Thyroid gland (tissue), 4 donors: ENCODE measurements around the gene CREB5. TPM values are rescaled to one million over a fixed set of nuclear protein-coding genes. Genes with fewer than 3 reads are reported as not detected.

Experiments
- DNase-seq, 2 donors: peaks; one replicate each; pipeline ENCODE4 v3.0.0-alpha.2; 2019
- H3K27ac ChIP-seq, 3 donors: fragments of 200-600 bp; sonication (generic); 1 replicate in 2 of 3; 2 replicates in 1 of 3; pipeline ENCODE4 v1.5.1; 2016 to 2019; ENCODE audit warnings: mild to moderate bottlenecking in 1 of 3, moderate library complexity in 1 of 3
- H3K27me3 ChIP-seq: fragments of 200-600 bp; sonication (generic); one replicate; pipeline ENCODE4 v1.5.1; 2019
- H3K36me3 ChIP-seq, 2 donors: fragments of 200-600 bp; sonication (generic); one replicate each; pipeline ENCODE4 v1.5.1; 2016 to 2019
- H3K4me1 ChIP-seq, 2 donors: fragments of 200-600 bp; sonication (generic); one replicate each; pipeline ENCODE4 v1.5.1; 2017 to 2019
- H3K4me3 ChIP-seq, 3 donors: fragments of 200-600 bp; sonication (generic); replicated peaks in 1 of 3; 1 replicate in 2 of 3; 2 replicates in 1 of 3; pipeline ENCODE4 v1.5.1; 2016; ENCODE audit warnings: mild to moderate bottlenecking in 1 of 3
- H3K9me3 ChIP-seq: fragments of 200-600 bp; sonication (generic); one replicate; pipeline ENCODE4 v1.5.1; 2017
- POLR2A ChIP-seq, 2 donors: fragments of 450-650 bp; IDR thresholded peaks; one replicate each; pipeline ENCODE4 v1.6.1; 2017; ENCODE audit warnings: antibody characterized with exemption in 2 of 2, mild to moderate bottlenecking in 2 of 2, moderate library complexity in 1 of 2
- WGBS, 2 donors: methylation state at CpG; one replicate each; pipeline ENCODE4 v1.1.5; 2017; 5-methylcytosine and 5-hydroxymethylcytosine counted together
- intact Hi-C: fragments of 100-400 bp; cut with DNase I; formaldehyde crosslinking; loops from one replicate; pipeline ENCODE4 v1.15.1; 2023
- total RNA-seq, 4 donors: library from RNA; depleted of rRNA; stranded (reverse); fragments of >200 nt; gene quantifications; one replicate each; pipeline ENCODE4 v1.2.3, GENCODE V29; 2016
- TF ChIP-seq, protein P1 (sequence below), 6 experiments: fragments of 200-600 bp in 3 of 6; fragments of 450-650 bp in 3 of 6; sonication (generic) in 3 of 6; IDR thresholded peaks; one replicate each; pipeline ENCODE4 v1.5.1; 2016 to 2019; ENCODE audit warnings: antibody characterized with exemption in 6 of 6, mild to moderate bottlenecking in 2 of 6, inconsistent platforms in 1 of 6, moderate library complexity in 1 of 6

Gene CREB5
- total RNA-seq, 4 donors from 2014 or later = 2.5 to 13.6 (median 6.5) TPM

DNA sequence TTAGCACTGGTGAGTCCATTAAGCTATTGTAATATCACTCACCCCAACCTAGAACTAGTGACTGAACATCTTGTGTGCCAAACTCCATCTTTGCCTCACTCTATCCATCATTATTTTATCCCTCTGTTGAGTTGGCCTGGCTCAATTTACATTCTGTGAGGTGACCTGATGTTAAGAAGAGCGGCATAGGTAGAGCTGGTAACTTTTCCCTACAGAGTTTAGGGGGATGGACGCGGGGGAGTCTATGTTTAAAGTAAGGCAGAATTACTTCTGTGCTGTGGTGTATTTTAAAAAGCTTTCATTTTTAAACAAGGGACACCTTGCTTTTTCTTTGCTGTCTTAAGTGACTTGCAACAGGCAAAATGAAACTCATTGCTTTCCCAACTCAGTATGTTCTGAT lies 186.3 kb downstream of the CREB5 start:
- Histone ChIP-seq H3K4me3 (no peak overlapping the region), H3K27me3 (no peaks in the 10 kb centered on the region), H3K9me3 (no peaks in the 10 kb centered on the region), H3K27ac (no peak overlapping the region), H3K36me3 (no peaks in the 10 kb centered on the region), H3K4me1 (no peaks in the 10 kb centered on the region)
- no peak for DNase-seq
- 95% methylated on average over 3 of the region's 3 CpGs for WGBS, 2 donors
- TF ChIP-seq POLR2A (IDR thresholded peaks at IDR 0.05) = no peak
- TF ChIP-seq, protein P1, sequence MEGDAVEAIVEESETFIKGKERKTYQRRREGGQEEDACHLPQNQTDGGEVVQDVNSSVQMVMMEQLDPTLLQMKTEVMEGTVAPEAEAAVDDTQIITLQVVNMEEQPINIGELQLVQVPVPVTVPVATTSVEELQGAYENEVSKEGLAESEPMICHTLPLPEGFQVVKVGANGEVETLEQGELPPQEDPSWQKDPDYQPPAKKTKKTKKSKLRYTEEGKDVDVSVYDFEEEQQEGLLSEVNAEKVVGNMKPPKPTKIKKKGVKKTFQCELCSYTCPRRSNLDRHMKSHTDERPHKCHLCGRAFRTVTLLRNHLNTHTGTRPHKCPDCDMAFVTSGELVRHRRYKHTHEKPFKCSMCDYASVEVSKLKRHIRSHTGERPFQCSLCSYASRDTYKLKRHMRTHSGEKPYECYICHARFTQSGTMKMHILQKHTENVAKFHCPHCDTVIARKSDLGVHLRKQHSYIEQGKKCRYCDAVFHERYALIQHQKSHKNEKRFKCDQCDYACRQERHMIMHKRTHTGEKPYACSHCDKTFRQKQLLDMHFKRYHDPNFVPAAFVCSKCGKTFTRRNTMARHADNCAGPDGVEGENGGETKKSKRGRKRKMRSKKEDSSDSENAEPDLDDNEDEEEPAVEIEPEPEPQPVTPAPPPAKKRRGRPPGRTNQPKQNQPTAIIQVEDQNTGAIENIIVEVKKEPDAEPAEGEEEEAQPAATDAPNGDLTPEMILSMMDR (IDR thresholded peaks at IDR 0.05) = no peak
- intact Hi-C loops = no loop called here

DNA sequence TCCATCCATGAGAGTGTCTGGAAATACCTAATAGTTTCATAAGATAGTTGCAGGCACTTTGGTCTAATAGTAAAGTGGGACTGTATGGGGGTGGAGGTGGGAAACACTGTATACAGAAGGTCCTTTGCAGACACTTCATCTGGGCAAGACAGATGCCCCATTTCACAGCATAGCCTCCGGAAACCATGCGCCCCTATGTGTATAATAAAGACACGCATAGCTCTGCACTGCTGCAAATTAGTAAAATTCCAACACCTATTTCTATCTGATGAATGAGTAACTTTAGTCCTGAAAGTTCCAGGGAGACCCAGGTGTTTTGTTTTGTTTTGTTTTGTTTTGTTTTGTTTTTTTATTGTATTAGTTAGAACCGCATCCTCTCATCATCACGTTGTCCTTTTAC lies 187.1 kb downstream of the CREB5 start:
- H3K27me3 ChIP-seq = no peaks in the 10 kb centered on the region
- TF ChIP-seq POLR2A (IDR thresholded peaks at IDR 0.05) = no peak
- TF ChIP-seq, protein P1 (IDR thresholded peaks at IDR 0.05) = no peak
- no peaks in the 10 kb centered on the region for H3K9me3 ChIP-seq
- 86 to 91% methylated on average over 5 of the region's 5 CpGs for WGBS, 2 donors
- H3K4me1 ChIP-seq = no peaks in the 10 kb centered on the region
- no peak overlapping the region for H3K27ac ChIP-seq
- H3K36me3 ChIP-seq = no peaks in the 10 kb centered on the region
- intact Hi-C loops = no loop called here
- no peak for DNase-seq
- H3K4me3 ChIP-seq = no peak overlapping the region

DNA sequence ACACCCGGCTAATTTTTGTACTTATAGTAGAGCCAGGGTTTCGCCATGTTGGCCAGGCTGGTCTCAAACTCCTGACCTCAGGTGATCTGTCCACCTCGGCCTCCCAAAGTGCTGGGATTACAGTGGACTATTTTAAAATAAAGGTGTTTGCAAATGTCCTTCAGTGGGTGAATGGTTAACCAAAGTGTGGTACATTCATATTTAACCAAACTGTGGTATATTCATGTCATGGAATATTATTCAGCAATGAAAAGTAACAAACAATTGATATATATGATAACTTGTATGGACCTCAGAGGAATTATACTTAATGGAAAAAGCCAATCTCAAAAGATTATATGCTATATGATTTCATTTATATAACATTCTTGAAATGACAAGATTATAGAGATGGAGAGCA lies 190.0 kb downstream of the CREB5 start:
- DNase-seq = no peak
- H3K27ac ChIP-seq = no peak overlapping the region
- no peak overlapping the region for H3K4me3 ChIP-seq
- TF ChIP-seq POLR2A (IDR thresholded peaks at IDR 0.05) = no peak
- TF ChIP-seq, protein P1 (IDR thresholded peaks at IDR 0.05) = no peak
- H3K27me3 ChIP-seq = no peaks in the 10 kb centered on the region
- H3K4me1 ChIP-seq = no peaks in the 10 kb centered on the region
- H3K9me3 ChIP-seq = no peaks in the 10 kb centered on the region
- intact Hi-C loops = no loop called here
- no peaks in the 10 kb centered on the region for H3K36me3 ChIP-seq
- WGBS, 2 donors = 97% methylated on average over 3 of the region's 3 CpGs

DNA sequence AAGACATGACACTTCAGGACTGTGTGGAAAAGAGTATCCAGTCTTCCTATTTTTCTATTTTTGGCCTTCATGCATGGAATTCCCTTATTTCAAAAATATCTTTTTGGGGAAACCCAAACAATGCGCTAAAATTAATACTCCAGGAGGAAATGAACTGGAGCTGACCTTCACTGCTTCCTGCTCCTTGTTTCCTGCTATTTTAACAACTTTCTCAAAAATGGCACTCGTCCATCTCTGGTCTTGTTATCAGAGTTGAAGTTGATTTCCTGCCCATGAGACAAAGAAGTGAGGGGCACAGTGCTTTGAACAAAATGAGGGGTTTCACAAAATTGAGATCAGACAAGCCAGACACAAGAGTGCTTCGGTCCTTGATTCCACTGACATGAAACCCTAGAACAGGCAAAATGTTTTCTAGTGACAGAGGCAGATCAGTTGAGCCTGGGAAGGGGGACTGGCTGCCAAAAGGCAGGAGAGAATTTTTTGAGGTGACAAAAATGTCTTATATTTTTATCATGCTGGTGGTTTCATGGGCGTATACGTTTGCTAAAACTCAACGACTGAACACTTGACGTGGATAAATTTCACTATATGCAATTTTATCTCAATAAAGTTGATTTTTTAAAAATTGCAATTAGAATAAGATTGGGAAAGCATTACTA lies 193.2 kb downstream of the CREB5 start:
- H3K9me3 ChIP-seq = no peaks in the 10 kb centered on the region
- no peaks in the 10 kb centered on the region for H3K36me3 ChIP-seq
- 63 to 71% methylated on average over 7 of the region's 7 CpGs for WGBS, 2 donors
- intact Hi-C loops = no loop called here
- H3K27ac ChIP-seq = no peak overlapping the region
- no peak overlapping the region for H3K4me3 ChIP-seq
- TF ChIP-seq, protein P1 (IDR thresholded peaks at IDR 0.05) = no peak
- no peak for TF ChIP-seq POLR2A (IDR thresholded peaks at IDR 0.05)
- H3K27me3 ChIP-seq = no peaks in the 10 kb centered on the region
- no peak for DNase-seq
- peaks cover 0 to 8% of the 10 kb centered on the region in 2 donors for H3K4me1 ChIP-seq

DNA sequence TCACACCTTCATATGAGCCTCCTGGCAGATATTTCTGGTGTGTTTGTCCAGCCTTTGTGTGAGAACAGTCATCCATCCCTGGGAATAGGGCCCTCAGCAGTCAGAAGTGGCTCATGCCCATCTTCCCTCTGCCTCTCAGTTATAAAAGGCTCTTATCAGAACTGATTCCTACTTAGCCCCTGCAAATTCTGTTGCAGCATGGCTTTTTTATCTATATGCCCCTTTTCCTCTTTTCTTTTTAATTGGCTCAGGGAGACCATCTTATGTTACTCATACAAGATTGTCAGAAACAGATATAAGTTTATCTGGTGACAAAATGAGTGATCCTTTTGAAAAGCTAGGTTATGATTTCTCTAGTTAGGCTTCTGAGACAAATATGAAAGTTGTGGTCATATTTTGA lies 194.1 kb downstream of the CREB5 start:
- no peaks in the 10 kb centered on the region for H3K27me3 ChIP-seq
- intact Hi-C loops = no loop called here
- H3K9me3 ChIP-seq = no peaks in the 10 kb centered on the region
- no peak for DNase-seq
- no peak overlapping the region for H3K4me3 ChIP-seq
- no peak overlapping the region for H3K27ac ChIP-seq
- H3K36me3 ChIP-seq = no peaks in the 10 kb centered on the region
- TF ChIP-seq, protein P1 (IDR thresholded peaks at IDR 0.05) = no peak
- TF ChIP-seq POLR2A (IDR thresholded peaks at IDR 0.05) = no peak
- peaks cover 0 to 8% of the 10 kb centered on the region in 2 donors for H3K4me1 ChIP-seq
